Naive thymus-derived CD4-positive, alpha-beta T cell (primary cell): Measurements from ENCODE around the gene MED17. TPM values are rescaled to one million over a fixed set of nuclear protein-coding genes. Genes with fewer than 3 reads are reported as not detected.
"Not testable (repeated sequence)": the region's sequence is repeated elsewhere in the genome, so short reads cannot be mapped to it uniquely, and the experiment has no call there.

Source experiments
- ATAC-seq: fragments of 150-1000 bp; cut with Tn5 transposase; 2 replicates; pipeline ENCODE4 v1.10.0; 2021; ENCODE audit warnings: mild to moderate bottlenecking, moderate library complexity
- CTCF ChIA-PET: fragments of 350-600 bp; sonication (Branson Sonifier 250); formaldehyde crosslinking; loops from one replicate; lab custom pipeline; 2021; ENCODE audit warnings: antibody characterized with exemption; lab: Charles Lee
- POLR2A ChIA-PET: fragments of 350-600 bp; sonication (Branson Sonifier 250); formaldehyde crosslinking; loops from one replicate; lab custom pipeline; 2021; ENCODE audit warnings: antibody characterized with exemption, inconsistent platforms; lab: Charles Lee
- DNase-seq, 9 donors: peaks; one replicate each; pipeline versions ENCODE4 v3.0.0 to v3.0.0-alpha.2; 2020 to 2022; ENCODE audit warnings: mixed read lengths in 1 of 9
- H3K27ac ChIP-seq: one replicate; pipeline ENCODE4 v1.7.0; 2013; ENCODE audit warnings: mild to moderate bottlenecking, low read depth, low read length, moderate library complexity
- H3K27me3 ChIP-seq, 2 donors: one replicate each; pipeline ENCODE4 v1.7.0; 2013; ENCODE audit warnings: low read length in 2 of 2, mild to moderate bottlenecking in 2 of 2, moderate library complexity in 2 of 2; ENCODE audit not compliant: control insufficient read depth in 2 of 2, insufficient read depth in 2 of 2
- H3K36me3 ChIP-seq, 3 experiments: 1 replicate in 2 of 3; 2 replicates in 1 of 3; pipeline ENCODE4 v1.7.0; 2013; ENCODE audit warnings: low read length in 3 of 3, mild to moderate bottlenecking in 3 of 3, moderate library complexity in 1 of 3; ENCODE audit not compliant: insufficient read depth in 3 of 3, control insufficient read depth in 2 of 3
- H3K4me1 ChIP-seq, 2 donors: one replicate each; pipeline ENCODE4 v1.7.0; 2013; ENCODE audit warnings: low read length in 2 of 2, mild to moderate bottlenecking in 2 of 2, moderate library complexity in 1 of 2; ENCODE audit not compliant: control insufficient read depth in 2 of 2, insufficient read depth in 2 of 2
- H3K4me3 ChIP-seq: 2 replicates; pipeline ENCODE4 v1.7.0; 2013; ENCODE audit warnings: mild to moderate bottlenecking, low read length
- H3K9me3 ChIP-seq, 3 experiments: 1 replicate in 2 of 3; 2 replicates in 1 of 3; pipeline ENCODE4 v1.7.0; 2013; ENCODE audit warnings: low read length in 3 of 3; ENCODE audit not compliant: control insufficient read depth in 2 of 3
- H3K27ac Mint-ChIP-seq, 9 donors: one replicate each; pipeline ENCODE4 v1.8.0; 2020 to 2022; ENCODE audit warnings: mixed read lengths in 9 of 9, mild to moderate bottlenecking in 8 of 9, moderate library complexity in 5 of 9, inconsistent platforms in 2 of 9
- H3K27me3 Mint-ChIP-seq, 5 donors: one replicate each; pipeline ENCODE4 v1.8.0; 2021 to 2022; ENCODE audit warnings: mixed read lengths in 5 of 5, mild to moderate bottlenecking in 1 of 5
- H3K36me3 Mint-ChIP-seq, 5 donors: one replicate each; pipeline ENCODE4 v1.8.0; 2020 to 2022; ENCODE audit warnings: mixed read lengths in 5 of 5, mild to moderate bottlenecking in 3 of 5, inconsistent platforms in 1 of 5
- H3K4me1 Mint-ChIP-seq, 7 donors: one replicate each; pipeline ENCODE4 v1.8.0; 2020 to 2022; ENCODE audit warnings: mixed read lengths in 7 of 7, mild to moderate bottlenecking in 3 of 7, inconsistent platforms in 1 of 7
- H3K4me3 Mint-ChIP-seq, 10 donors: one replicate each; pipeline ENCODE4 v1.8.0; 2020 to 2022; ENCODE audit warnings: mild to moderate bottlenecking in 10 of 10, mixed read lengths in 10 of 10, moderate library complexity in 6 of 10, inconsistent platforms in 2 of 10
- H3K9me3 Mint-ChIP-seq, 11 donors: one replicate each; pipeline ENCODE4 v1.8.0; 2020 to 2022; ENCODE audit warnings: mixed read lengths in 11 of 11, mild to moderate bottlenecking in 4 of 11, inconsistent platforms in 1 of 11, moderate library complexity in 1 of 11
- intact Hi-C, 2 donors: fragments of 100-400 bp; cut with micrococcal nuclease; formaldehyde crosslinking; loops; one replicate each; pipeline ENCODE4 v1.15.1; 2023
- polyA plus RNA-seq, 2 donors: library from polyadenylated mRNA; unstranded; fragments of 300-500 nt; fragmentation: Illumina TruSeq; gene quantifications; one replicate each; pipeline ENCODE4 v1.2.3, GENCODE V29; 2021
- total RNA-seq, 6 experiments: library from RNA in 5 of 6; stranded (reverse) in 5 of 6; gene quantifications; 1 replicate in 5 of 6; 2 replicates in 1 of 6; pipeline ENCODE4 v1.2.3 and lab custom pipeline; 2021 to 2026

Gene MED17
- total and polyA plus RNA-seq, 7 experiments from 2014 or later: 17.3 to 75.9 (median 64.2) TPM

- Histone ChIP-seq H3K4me1 (peaks cover 24 to 28% of the 10 kb centered on the region in 2 donors), H3K27ac (peak overlapping the region; percentile 84), H3K27me3 (no peaks in the 10 kb centered on the region), H3K4me3 (peak overlapping the region; percentile 88), H3K9me3 (no peaks in the 10 kb centered on the region), H3K36me3 (peaks cover 2 to 13% (median 12%) of the 10 kb centered on the region in 3 experiments)
- H3K27me3 Mint-ChIP-seq: peaks cover 0 to 3% (median 0%) of the 10 kb centered on the region in 5 donors
- H3K27ac Mint-ChIP-seq: peak overlapping the region; percentile 98 to 100 (median 100)
- CTCF ChIA-PET: interaction anchor here (0.7 to 1.1 kb wide), 2 partner anchors 42 to 776 kb away, joined by 4 to 8 read pairs; partner anchors contain the start of gene MED17
- peaks cover 37 to 88% (median 68%) of the 10 kb centered on the region in 7 donors for H3K4me1 Mint-ChIP-seq
- intact Hi-C loops: loop anchor here (1.0 to 2.0 kb wide), 13 partner anchors 42 to 1347 kb away; partner anchors contain the start of genes ANKRD49 (in 2 of the 2), CEP295 (in 2 of the 2), CWC15 (in 2 of the 2) and KDM4D (in 2 of the 2)
- POLR2A ChIA-PET: interaction anchor here (0.6 to 5.8 kb wide), 29 partner anchors 9 to 1489 kb away, joined by 3 to 96 read pairs (median 5); partner anchors contain the start of genes ANKRD49, CEP295, CWC15 and ENDOD1
- ATAC-seq: peak; percentile 22
- peak overlapping the region; percentile 95 to 100 (median 100) for H3K4me3 Mint-ChIP-seq
- DNase-seq: peak in 1 of 9 donors; percentile 13
- peaks cover 0 to 44% (median 32%) of the 10 kb centered on the region in 5 donors for H3K36me3 Mint-ChIP-seq
- H3K9me3 Mint-ChIP-seq: peaks cover 0 to 2% (median 0%) of the 10 kb centered on the region in 11 donors
Measured at GRCh38 chr11:93741882-93742226, 42.2 kb upstream of the MED17 start.

- peaks cover 14 to 19% of the 10 kb centered on the region in 2 donors for H3K4me1 ChIP-seq
- DNase-seq (no peak), ATAC-seq (no peak)
- H3K4me3 ChIP-seq: no peak overlapping the region
- H3K9me3 ChIP-seq: no peaks in the 10 kb centered on the region
- H3K27ac ChIP-seq: no peak overlapping the region
- intact Hi-C loops: no loop called here
- Mint-ChIP-seq H3K36me3 (peaks cover 6 to 36% (median 21%) of the 10 kb centered on the region in 5 donors), H3K27me3 (peaks cover 0 to 3% (median 0%) of the 10 kb centered on the region in 5 donors), H3K4me1 (peaks cover 27 to 81% (median 53%) of the 10 kb centered on the region in 7 donors), H3K4me3 (peak overlapping the region; percentile 46 to 99 (median 78)), H3K27ac (peak overlapping the region in 5 of 9 donors; percentile 12 to 100 (median 60)), H3K9me3 (peaks cover 0 to 2% (median 0%) of the 10 kb centered on the region in 11 donors)
- POLR2A ChIA-PET: interaction anchor here (3.8 to 5.8 kb wide), 2 partner anchors 13 to 39 kb away, joined by 32 to 96 read pairs; partner anchors contain the start of gene MED17
- H3K27me3 ChIP-seq: no peaks in the 10 kb centered on the region
- CTCF ChIA-PET: no interaction called here
- peaks cover 0 to 6% (median 0%) of the 10 kb centered on the region in 3 experiments for H3K36me3 ChIP-seq
Measured at GRCh38 chr11:93743291-93743690, 40.8 kb upstream of the MED17 start.

- intact Hi-C loops: no loop called here
- ChIA-PET CTCF (no interaction called here), POLR2A (no interaction called here)
- peak overlapping the region in 4 of 9 donors; percentile 9 to 51 (median 36) for H3K27ac Mint-ChIP-seq
- DNase-seq: no peak
- H3K27me3 Mint-ChIP-seq: peaks cover 0 to 3% (median 0%) of the 10 kb centered on the region in 5 donors
- H3K4me1 Mint-ChIP-seq: peaks cover 15 to 68% (median 40%) of the 10 kb centered on the region in 7 donors
- H3K27me3 ChIP-seq: no peaks in the 10 kb centered on the region
- H3K4me3 Mint-ChIP-seq: peak overlapping the region in 4 of 10 donors; percentile 0 to 49 (median 10)
- peaks cover 0 to 2% (median 0%) of the 10 kb centered on the region in 11 donors for H3K9me3 Mint-ChIP-seq
- no peak overlapping the region for H3K4me3 ChIP-seq
- no peak overlapping the region for H3K27ac ChIP-seq
- H3K4me1 ChIP-seq: peaks cover under 1 to 10% of the 10 kb centered on the region in 2 donors
- no peaks in the 10 kb centered on the region for H3K9me3 ChIP-seq
- H3K36me3 Mint-ChIP-seq: peaks cover 7 to 23% (median 13%) of the 10 kb centered on the region in 5 donors
- no peak for ATAC-seq
- peaks cover 0 to 6% (median 0%) of the 10 kb centered on the region in 3 experiments for H3K36me3 ChIP-seq
Measured at GRCh38 chr11:93744669-93745004, 39.4 kb upstream of the MED17 start.

GRCh38 chr11:93745005-93745755 is 38.9 kb upstream of the MED17 start:
- CTCF ChIA-PET, intact Hi-C loops: not testable (repeated sequence)

GRCh38 chr11:93746101-93746500 is 38.0 kb upstream of the MED17 start:
- POLR2A ChIA-PET: no interaction called here
- H3K4me1 ChIP-seq: peaks cover 0 to 4% of the 10 kb centered on the region in 2 donors
- CTCF ChIA-PET: interaction anchor here (1.0 kb wide), 1 partner anchor 19 kb away, joined by 3 read pairs; no protein-coding TSS in a partner anchor
- peaks cover 0 to 2% (median 0%) of the 10 kb centered on the region in 3 experiments for H3K36me3 ChIP-seq
- ATAC-seq: no peak
- intact Hi-C loops: no loop called here
- no peak overlapping the region for H3K27ac ChIP-seq
- H3K4me3 ChIP-seq: no peak overlapping the region
- no peaks in the 10 kb centered on the region for H3K9me3 ChIP-seq
- no peaks in the 10 kb centered on the region for H3K27me3 ChIP-seq
- Mint-ChIP-seq H3K4me1 (peaks cover 10 to 62% (median 32%) of the 10 kb centered on the region in 7 donors), H3K27ac (peak overlapping the region in 1 of 9 donors; percentile 18), H3K9me3 (peaks cover 0 to 2% (median 0%) of the 10 kb centered on the region in 11 donors), H3K27me3 (peaks cover 0 to 3% (median 0%) of the 10 kb centered on the region in 5 donors), H3K36me3 (peaks cover 7 to 16% (median 13%) of the 10 kb centered on the region in 5 donors), H3K4me3 (no peak overlapping the region)
- DNase-seq: no peak

More at GRCh38 chr11:93745005-93745755, 38.9 kb upstream of the MED17 start:
- ATAC-seq, H3K4me1 ChIP-seq, H3K27me3 Mint-ChIP-seq, H3K4me3 ChIP-seq, H3K9me3 ChIP-seq, H3K27ac ChIP-seq, H3K9me3 Mint-ChIP-seq, DNase-seq, POLR2A ChIA-PET, H3K36me3 ChIP-seq, H3K27me3 ChIP-seq: not testable (repeated sequence)
- peak overlapping the region in 5 of 9 donors; percentile 9 to 51 (median 32) for H3K27ac Mint-ChIP-seq
- H3K4me1 Mint-ChIP-seq: peaks cover 10 to 67% (median 38%) of the 10 kb centered on the region in 7 donors
- peaks cover 7 to 20% (median 10%) of the 10 kb centered on the region in 5 donors for H3K36me3 Mint-ChIP-seq
- H3K4me3 Mint-ChIP-seq: peak overlapping the region in 4 of 10 donors; percentile 3 to 49 (median 14)

- DNase-seq (no peak), ATAC-seq (no peak)
- peaks cover 7 to 16% (median 12%) of the 10 kb centered on the region in 5 donors for H3K36me3 Mint-ChIP-seq
- Histone ChIP-seq H3K4me1 (peaks cover 0 to 4% of the 10 kb centered on the region in 2 donors), H3K36me3 (no peaks in the 10 kb centered on the region), H3K27ac (no peak overlapping the region), H3K9me3 (no peaks in the 10 kb centered on the region), H3K27me3 (no peaks in the 10 kb centered on the region), H3K4me3 (no peak overlapping the region)
- POLR2A ChIA-PET: no interaction called here
- H3K9me3 Mint-ChIP-seq: no peaks in the 10 kb centered on the region
- no peak overlapping the region for H3K27ac Mint-ChIP-seq
- H3K4me3 Mint-ChIP-seq: no peak overlapping the region
- CTCF ChIA-PET: interaction anchor here (1.0 kb wide), 1 partner anchor 18 kb away, joined by 3 read pairs; no protein-coding TSS in a partner anchor
- intact Hi-C loops: no loop called here
- H3K27me3 Mint-ChIP-seq: no peaks in the 10 kb centered on the region
- peaks cover 10 to 51% (median 26%) of the 10 kb centered on the region in 7 donors for H3K4me1 Mint-ChIP-seq
Measured at GRCh38 chr11:93747122-93747521, 37.0 kb upstream of the MED17 start.
